ENCODE measurements around the gene SRRM4. TPM values are rescaled to one million over a fixed set of nuclear protein-coding genes. Genes with fewer than 3 reads are reported as not detected.

Gene SRRM4
- total RNA-seq, 1 experiment from 2014 or later, result not detected

Other genes with a start within 250 kb of the SRRM4 start
- 0.80 TPM in 1 of 2 replicates, not detected in the other for gene HSPB8, start 197.4 kb downstream of the SRRM4 start, total RNA-seq (2014; rRNA removed; shearing (Covaris generic))

Measured in G401 (cell line).